GM19035 (cell line): ENCODE results near the gene SNX21.
"Not testable (repeated sequence)": the region's sequence is repeated elsewhere in the genome, so short reads cannot be mapped to it uniquely, and the experiment has no call there.

Experiments
- ATAC-seq: cut with Tn5 transposase; IDR thresholded peaks from one replicate; pipeline ENCODE4 v1.9.1; 2021; ENCODE audit not compliant: unreplicated experiment

SNX21 gene

GRCh38 chr20:45822857-45823256, 10.7 kb upstream of the SNX21 start:
- ATAC-seq = no peak

- no peak for ATAC-seq
These were observed 9.4 kb upstream of the SNX21 start for GRCh38 chr20:45823949-45824835.

- no peak for ATAC-seq
These were observed 7.1 kb upstream of the SNX21 start for GRCh38 chr20:45826381-45827019.

- no peak for ATAC-seq
These were observed 6.5 kb upstream of the SNX21 start, which contains the start of gene TNNC2 for GRCh38 chr20:45827030-45827652. Gene TNNC2 (minus strand): TSS chr20:45827312. CDS start chr20:45827248, 64 bp downstream.

- ATAC-seq = no peak
These were observed 5.9 kb upstream of the SNX21 start for GRCh38 chr20:45827712-45828111.

- no peak for ATAC-seq
These were observed 5.0 kb upstream of the SNX21 start for GRCh38 chr20:45828589-45828988.

GRCh38 chr20:45829673-45830106, 3.9 kb upstream of the SNX21 start:
- ATAC-seq = not testable (repeated sequence)

- ATAC-seq = no peak
These were observed 980 bp upstream of the SNX21 start for GRCh38 chr20:45832619-45833018.

- ATAC-seq = no peak
These were observed 541 bp downstream of the SNX21 start for GRCh38 chr20:45833883-45834796.

GRCh38 chr20:45834797-45835161, 1.2 kb downstream of the SNX21 start:
- no peak for ATAC-seq

GRCh38 chr20:45835329-45835765, 1.7 kb downstream of the SNX21 start:
- no peak for ATAC-seq

- ATAC-seq = no peak
These were observed 2.2 kb downstream of the SNX21 start for GRCh38 chr20:45835825-45836224.

GRCh38 chr20:45836841-45837240, 3.2 kb downstream of the SNX21 start:
- no peak for ATAC-seq

- ATAC-seq = no peak
These were observed 7.2 kb downstream of the SNX21 start for GRCh38 chr20:45840700-45841198.

- no peak for ATAC-seq
These were observed 8.0 kb downstream of the SNX21 start for GRCh38 chr20:45841407-45842129.

GRCh38 chr20:45842169-45842812, 8.7 kb downstream of the SNX21 start:
- no peak for ATAC-seq

GRCh38 chr20:45843506-45843905, 9.9 kb downstream of the SNX21 start:
- ATAC-seq = no peak

GRCh38 chr20:45845452-45845851, 11.9 kb downstream of the SNX21 start:
- ATAC-seq = no peak

GRCh38 chr20:45848421-45848820, 14.8 kb downstream of the SNX21 start:
- no peak for ATAC-seq
